ENCODE results near the gene OPN4.

Gene OPN4

GRCh38 chr10:86647773-86648703, 6.3 kb upstream of the OPN4 start:
- peak; percentile 40 for DNase-seq (ENCODE audit: low spot score)

GRCh38 chr10:86648704-86649427, 5.5 kb upstream of the OPN4 start:
- peak; percentile 91 for DNase-seq (ENCODE audit: low spot score)

- DNase-seq (ENCODE audit: low spot score), result no peak
Observed at GRCh38 chr10:86649471-86650150, 4.7 kb upstream of the OPN4 start.

GRCh38 chr10:86650151-86650550, 4.2 kb upstream of the OPN4 start:
- DNase-seq (ENCODE audit: low spot score), result no peak

GRCh38 chr10:86651021-86651471, 3.3 kb upstream of the OPN4 start:
- no peak for DNase-seq (ENCODE audit: low spot score)

- DNase-seq (ENCODE audit: low spot score), result no peak
Observed at GRCh38 chr10:86651631-86652331, 2.6 kb upstream of the OPN4 start.

GRCh38 chr10:86652361-86653202, 1.8 kb upstream of the OPN4 start:
- no peak for DNase-seq (ENCODE audit: low spot score)

- DNase-seq (ENCODE audit: low spot score), result no peak
Observed at GRCh38 chr10:86653379-86653778, 968 bp upstream of the OPN4 start.

- no peak for DNase-seq (ENCODE audit: low spot score)
Observed at GRCh38 chr10:86653987-86654386, 360 bp upstream of the OPN4 start.

- DNase-seq (ENCODE audit: low spot score), result no peak
Observed at GRCh38 chr10:86655173-86655540, 810 bp downstream of the OPN4 start.

- DNase-seq (ENCODE audit: low spot score), result no peak
Observed at GRCh38 chr10:86655596-86655995, 1.2 kb downstream of the OPN4 start.

GRCh38 chr10:86657011-86657395, 2.7 kb downstream of the OPN4 start:
- no peak for DNase-seq (ENCODE audit: low spot score)

- peak; percentile 36 for DNase-seq (ENCODE audit: low spot score)
Observed at GRCh38 chr10:86657396-86658011, 3.2 kb downstream of the OPN4 start.

- DNase-seq (ENCODE audit: low spot score), result no peak
Observed at GRCh38 chr10:86658261-86658741, 4.0 kb downstream of the OPN4 start.

- DNase-seq (ENCODE audit: low spot score), result no peak
Observed at GRCh38 chr10:86658751-86659150, 4.4 kb downstream of the OPN4 start.

- no peak for DNase-seq (ENCODE audit: low spot score)
Observed at GRCh38 chr10:86659161-86659691, 4.9 kb downstream of the OPN4 start.

GRCh38 chr10:86659721-86660453, 5.5 kb downstream of the OPN4 start:
- no peak for DNase-seq (ENCODE audit: low spot score)

- DNase-seq (ENCODE audit: low spot score), result peak; percentile 56
Observed at GRCh38 chr10:86661161-86662025, 7.0 kb downstream of the OPN4 start.
